GM19324 (cell line): Measurements from ENCODE around the gene RNF141.

ENCODE experiments used
- ATAC-seq: cut with Tn5 transposase; IDR thresholded peaks from one replicate; pipeline ENCODE4 v1.9.1; 2021; ENCODE audit warnings: mild to moderate bottlenecking, moderate library complexity; ENCODE audit not compliant: unreplicated experiment, low FRiP score

The RNF141 gene

GRCh38 chr11:10526974-10527918, 13.7 kb downstream of the RNF141 start:
- no peak for ATAC-seq

GRCh38 chr11:10524471-10524870, 16.5 kb downstream of the RNF141 start:
- ATAC-seq: no peak

- no peak for ATAC-seq
These were observed 18.1 kb downstream of the RNF141 start for GRCh38 chr11:10522921-10523320.

- ATAC-seq: no peak
These were observed 18.7 kb downstream of the RNF141 start for GRCh38 chr11:10522276-10522675.

- no peak for ATAC-seq
These were observed 20.4 kb downstream of the RNF141 start for GRCh38 chr11:10520562-10520961.

GRCh38 chr11:10519630-10520029, 21.4 kb downstream of the RNF141 start:
- no peak for ATAC-seq

GRCh38 chr11:10518891-10519290, 22.1 kb downstream of the RNF141 start:
- no peak for ATAC-seq

GRCh38 chr11:10518123-10518522, 22.9 kb downstream of the RNF141 start:
- no peak for ATAC-seq

- ATAC-seq: no peak
These were observed 25.6 kb downstream of the RNF141 start for GRCh38 chr11:10515418-10515817.

GRCh38 chr11:10514709-10515108, 26.3 kb downstream of the RNF141 start:
- ATAC-seq: no peak

GRCh38 chr11:10514202-10514601, 26.8 kb downstream of the RNF141 start:
- ATAC-seq: no peak

GRCh38 chr11:10511181-10511621, 29.8 kb downstream of the RNF141 start:
- ATAC-seq: no peak

- no peak for ATAC-seq
These were observed 35.0 kb downstream of the RNF141 start for GRCh38 chr11:10506008-10506370.

- no peak for ATAC-seq
These were observed 35.5 kb downstream of the RNF141 start for GRCh38 chr11:10505278-10506007.

- ATAC-seq: no peak
These were observed 36.5 kb downstream of the RNF141 start for GRCh38 chr11:10504490-10504889.

- no peak for ATAC-seq
These were observed 37.1 kb downstream of the RNF141 start for GRCh38 chr11:10503777-10504480.

- ATAC-seq: no peak
These were observed 37.8 kb downstream of the RNF141 start for GRCh38 chr11:10503221-10503620.

- ATAC-seq: no peak
These were observed 38.2 kb downstream of the RNF141 start for GRCh38 chr11:10502770-10503169.

- no peak for ATAC-seq
These were observed 38.8 kb downstream of the RNF141 start for GRCh38 chr11:10502065-10502680.
